GM23248 (cell line): ENCODE measurements around the gene C22orf23. TPM values are rescaled to one million over a fixed set of nuclear protein-coding genes. Genes with fewer than 3 reads are reported as not detected.

ENCODE experiments used
- DNase-seq: peaks from one replicate; pipeline ENCODE4 v3.0.0-alpha.2; 2015
- H2AFZ ChIP-seq: fragments of 200-600 bp; sonication (generic); 2 replicates; pipeline ENCODE4 v1.6.1; 2016; ENCODE audit warnings: antibody characterized with exemption
- H3F3A ChIP-seq: fragments of 200-600 bp; sonication (generic); 2 replicates; pipeline ENCODE4 v1.6.1; 2016; ENCODE audit warnings: mild to moderate bottlenecking, antibody characterized with exemption, mixed run types; ENCODE audit not compliant: insufficient read depth
- H3K27ac ChIP-seq: fragments of 200-600 bp; sonication (generic); 2 replicates; pipeline ENCODE4 v1.5.1; 2016; ENCODE audit warnings: mild to moderate bottlenecking
- H3K27me3 ChIP-seq: fragments of 200-600 bp; sonication (generic); replicated peaks from 2 replicates; pipeline ENCODE4 v1.6.1; 2016; ENCODE audit warnings: mild to moderate bottlenecking; ENCODE audit not compliant: insufficient read depth
- H3K36me3 ChIP-seq: fragments of 200-600 bp; sonication (generic); 2 replicates; pipeline ENCODE4 v1.6.1; 2016; ENCODE audit warnings: low read depth, mild to moderate bottlenecking
- H3K4me1 ChIP-seq: fragments of 200-600 bp; sonication (generic); 2 replicates; pipeline ENCODE4 v1.6.1; 2016; ENCODE audit warnings: mild to moderate bottlenecking; ENCODE audit not compliant: insufficient read depth
- H3K4me2 ChIP-seq: fragments of 200-600 bp; sonication (generic); one replicate; pipeline ENCODE4 v1.6.1; 2016; ENCODE audit warnings: mild to moderate bottlenecking; ENCODE audit not compliant: unreplicated experiment
- H3K4me3 ChIP-seq: fragments of 200-600 bp; sonication (generic); 2 replicates; pipeline ENCODE4 v1.5.1; 2016; ENCODE audit warnings: mild to moderate bottlenecking
- H3K79me2 ChIP-seq: fragments of 200-600 bp; sonication (generic); 2 replicates; pipeline ENCODE4 v1.6.1; 2016; ENCODE audit warnings: mild to moderate bottlenecking; ENCODE audit not compliant: insufficient read depth
- H3K9ac ChIP-seq: fragments of 200-600 bp; sonication (generic); 2 replicates; pipeline ENCODE4 v1.6.1; 2016; ENCODE audit warnings: mild to moderate bottlenecking
- H3K9me2 ChIP-seq: fragments of 200-600 bp; sonication (generic); 2 replicates; pipeline ENCODE4 v1.6.1; 2016; ENCODE audit warnings: mixed run types, mild to moderate bottlenecking, moderate library complexity; ENCODE audit not compliant: insufficient read depth
- H3K9me3 ChIP-seq: fragments of 200-600 bp; sonication (generic); one replicate; pipeline ENCODE4 v1.6.1; 2017; ENCODE audit warnings: low read depth
- H4K20me1 ChIP-seq: fragments of 200-600 bp; sonication (generic); 2 replicates; pipeline ENCODE4 v1.6.0; 2016; ENCODE audit not compliant: insufficient read depth
- EZH2 ChIP-seq: fragments of 200-600 bp; sonication (generic); IDR thresholded peaks from 2 replicates; pipeline ENCODE4 v1.6.1; 2018; ENCODE audit warnings: antibody characterized with exemption, mild to moderate bottlenecking; ENCODE audit not compliant: insufficient read depth, poor library complexity, severe bottlenecking
- EZH2phosphoT487 ChIP-seq: fragments of 200-600 bp; sonication (generic); IDR thresholded peaks from 2 replicates; pipeline ENCODE4 v1.6.1; 2018; ENCODE audit warnings: antibody characterized with exemption, moderate library complexity, mild to moderate bottlenecking, low read depth; ENCODE audit not compliant: insufficient read depth
- WGBS, 2 experiments: methylation state at CpG; one replicate each; pipeline ENCODE4 v1.1.6; 2015 to 2017; ENCODE audit warnings: low lambda C conversion rate in 2 of 2, low coverage in 1 of 2; ENCODE audit errors: missing lambda C conversion rate in 2 of 2; 5-methylcytosine and 5-hydroxymethylcytosine counted together
- in situ Hi-C: fragments of 300-500 bp; cut with MboI; formaldehyde crosslinking; loops from 2 replicates; pipeline ENCODE4 v1.15.0; 2020
- polyA plus RNA-seq: library from polyadenylated mRNA; unstranded; fragments of >200 nt; fragmentation: Nextera tagmentation; extraction: Ambion mirVana; gene quantifications from 2 replicates; pipeline ENCODE4 v1.2.1, GENCODE V29; 2016
- total RNA-seq: library from RNA; depleted of rRNA; stranded (reverse); fragments of >200 nt; shearing (Covaris generic); gene quantifications from 2 replicates; pipeline ENCODE4 v1.2.3, GENCODE V29; 2014; rRNA removed

Gene C22orf23
- total RNA-seq, result 0.22 TPM in 1 of 2 replicates, not detected in the other
- polyA plus RNA-seq, result 0.82 and 1.1 TPM in 2 replicates

GRCh38 chr22:37953437-37954179, at the start of gene C22orf23, which contains the start of gene POLR2F:
Gene C22orf23 (minus strand): TSS chr22:37953601. CDS start chr22:37953149, 452 bp downstream.
Gene POLR2F (plus strand): TSS chr22:37953699. CDS start chr22:37953788, 89 bp downstream.
- WGBS, 2 experiments, result 0 to 1% methylated on average over 46 to 51 of the region's 52 CpGs

GRCh38 chr22:37999640-38000272, 46.4 kb upstream of the C22orf23 start:
- H3K9ac ChIP-seq, result no peak overlapping the region
- no peak overlapping the region for H3K4me2 ChIP-seq
- H2AFZ ChIP-seq, result no peak overlapping the region

More at GRCh38 chr22:37953437-37954179, at the start of gene C22orf23, which contains the start of gene POLR2F:
- Histone ChIP-seq H3K36me3 (0 out of 2 replicates have a peak, but pooled peaks cover 6% of the 10 kb centered on the region), H3K79me2 (peaks cover 27% of the 10 kb centered on the region), H3F3A (0 out of 2 replicates have a peak, but pooled peaks cover 4% of the 10 kb centered on the region), H3K4me2 (peak within 1 kb of the TSS; percentile 98), H3K27ac (peak within 1 kb of the TSS; percentile 87), H3K27me3 (no peaks in the 10 kb centered on the region), H4K20me1 (no peaks in the 10 kb centered on the region), H3K4me3 (peak within 1 kb of the TSS; percentile 93), H3K9me3 (no peaks in the 10 kb centered on the region), H3K9me2 (no peaks in the 10 kb centered on the region), H2AFZ (peak within 1 kb of the TSS; percentile 91), H3K4me1 (peaks cover 9% of the 10 kb centered on the region; the same call in 1 of the 2 replicates), H3K9ac (peak within 1 kb of the TSS; percentile 90)
- peak; percentile 99 for DNase-seq
- in situ Hi-C loops, result no loop called here
- TF ChIP-seq EZH2phosphoT487 (no peak), EZH2 (no peak)

GRCh38 chr22:37999236-37999635, 45.8 kb upstream of the C22orf23 start:
- Histone ChIP-seq H3K9me2 (no peaks in the 10 kb centered on the region), H3K36me3 (no peaks in the 10 kb centered on the region), H4K20me1 (no peaks in the 10 kb centered on the region), H3K79me2 (no peaks in the 10 kb centered on the region), H3K27ac (no peak overlapping the region), H3K4me3 (no peak overlapping the region), H2AFZ (no peak overlapping the region), H3K4me2 (no peak overlapping the region), H3K9me3 (no peaks in the 10 kb centered on the region), H3K27me3 (no peaks in the 10 kb centered on the region), H3F3A (no peaks in the 10 kb centered on the region), H3K9ac (no peak overlapping the region), H3K4me1 (no peaks in the 10 kb centered on the region)
- TF ChIP-seq EZH2phosphoT487, result no peak
- no peak for DNase-seq
- in situ Hi-C loops, result no loop called here
- WGBS, 2 experiments, result 70 to 74% methylated on average over 10 of the region's 10 CpGs

More at GRCh38 chr22:37999640-38000272, 46.4 kb upstream of the C22orf23 start:
- WGBS, 2 experiments, result 61 to 65% methylated on average over 16 of the region's 16 CpGs
- TF ChIP-seq EZH2phosphoT487 (no peak), EZH2 (no peak)
- H3K79me2 ChIP-seq, result no peaks in the 10 kb centered on the region
- no peaks in the 10 kb centered on the region for H3F3A ChIP-seq
- H3K4me1 ChIP-seq, result no peaks in the 10 kb centered on the region
- no peak overlapping the region for H3K4me3 ChIP-seq
- no peaks in the 10 kb centered on the region for H4K20me1 ChIP-seq
- in situ Hi-C loops, result no loop called here
- H3K27ac ChIP-seq, result no peak overlapping the region
- H3K36me3 ChIP-seq, result no peaks in the 10 kb centered on the region
- no peaks in the 10 kb centered on the region for H3K9me3 ChIP-seq
- DNase-seq, result peak; percentile 45
- H3K9me2 ChIP-seq, result no peaks in the 10 kb centered on the region
- no peaks in the 10 kb centered on the region for H3K27me3 ChIP-seq

GRCh38 chr22:37998543-37998942, 45.1 kb upstream of the C22orf23 start:
- in situ Hi-C loops, result no loop called here

More at GRCh38 chr22:37998543-37998942, 45.1 kb upstream of the C22orf23 start:
- WGBS, 2 experiments, result 69 to 77% methylated on average over 6 to 7 of the region's 7 CpGs
- TF ChIP-seq EZH2phosphoT487 (no peak), EZH2 (no peak)
- no peak overlapping the region for H2AFZ ChIP-seq
- H3K9me3 ChIP-seq, result no peaks in the 10 kb centered on the region
- H3K36me3 ChIP-seq, result no peaks in the 10 kb centered on the region
- H4K20me1 ChIP-seq, result no peaks in the 10 kb centered on the region
- no peak overlapping the region for H3K9ac ChIP-seq
- no peak overlapping the region for H3K4me3 ChIP-seq
- no peaks in the 10 kb centered on the region for H3K4me1 ChIP-seq
- no peak overlapping the region for H3K27ac ChIP-seq
- H3K27me3 ChIP-seq, result no peaks in the 10 kb centered on the region
- no peaks in the 10 kb centered on the region for H3K9me2 ChIP-seq
- no peaks in the 10 kb centered on the region for H3K79me2 ChIP-seq
- DNase-seq, result no peak
- H3F3A ChIP-seq, result no peaks in the 10 kb centered on the region
- H3K4me2 ChIP-seq, result no peak overlapping the region
